Renal cortical epithelial cell (primary cell): ENCODE measurements around the gene C16orf78. TPM values are rescaled to one million over a fixed set of nuclear protein-coding genes. Genes with fewer than 3 reads are reported as not detected.

Source experiments
- DNase-seq: peaks from one replicate; pipeline ENCODE4 v3.0.0-alpha.2; 2011; ENCODE audit warnings: low read depth
- total RNA-seq: library from RNA; depleted of rRNA; stranded (reverse); fragments of >200 nt; gene quantifications from 2 replicates; pipeline ENCODE4 v1.2.3, GENCODE V29; 2014

C16orf78 gene
- total RNA-seq, 1 donor from 2014 or later = not detected

- no peak for DNase-seq
These were observed 58.1 kb downstream of the C16orf78 start for GRCh38 chr16:49431591-49432290.

- DNase-seq = no peak
These were observed 61.1 kb downstream of the C16orf78 start for GRCh38 chr16:49434733-49435132.

- DNase-seq = no peak
These were observed 62.6 kb downstream of the C16orf78 start for GRCh38 chr16:49436181-49436580.

GRCh38 chr16:49437344-49437743 is 63.7 kb downstream of the C16orf78 start:
- no peak for DNase-seq

GRCh38 chr16:49439050-49439449 is 65.4 kb downstream of the C16orf78 start:
- no peak for DNase-seq

- DNase-seq = no peak
These were observed 66.1 kb downstream of the C16orf78 start for GRCh38 chr16:49439676-49440075.

GRCh38 chr16:49440156-49441065 is 66.8 kb downstream of the C16orf78 start:
- DNase-seq = no peak

DNA sequence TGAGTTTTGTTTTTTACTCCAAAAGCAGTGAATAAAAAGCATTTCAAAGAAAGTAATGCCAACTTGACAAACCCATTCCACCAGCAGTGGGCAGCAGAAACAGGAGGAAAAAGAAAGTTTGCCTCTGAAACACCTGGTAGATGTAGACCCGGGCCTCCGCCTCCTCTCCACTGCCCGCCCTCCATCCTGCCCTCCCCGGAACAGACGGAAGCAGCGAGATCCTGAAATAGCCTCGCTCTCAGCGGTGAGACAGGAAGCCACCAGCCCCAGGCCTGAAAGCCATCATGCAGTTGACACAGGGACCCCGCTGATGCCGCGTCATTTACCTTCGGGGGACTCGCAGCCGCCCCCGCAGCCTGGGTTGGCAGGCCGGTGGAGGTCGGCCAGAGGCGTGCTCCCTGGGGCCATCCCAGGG is 67.8 kb downstream of the C16orf78 start:
- DNase-seq = no peak

GRCh38 chr16:49442805-49443204 is 69.2 kb downstream of the C16orf78 start:
- DNase-seq = no peak

DNA sequence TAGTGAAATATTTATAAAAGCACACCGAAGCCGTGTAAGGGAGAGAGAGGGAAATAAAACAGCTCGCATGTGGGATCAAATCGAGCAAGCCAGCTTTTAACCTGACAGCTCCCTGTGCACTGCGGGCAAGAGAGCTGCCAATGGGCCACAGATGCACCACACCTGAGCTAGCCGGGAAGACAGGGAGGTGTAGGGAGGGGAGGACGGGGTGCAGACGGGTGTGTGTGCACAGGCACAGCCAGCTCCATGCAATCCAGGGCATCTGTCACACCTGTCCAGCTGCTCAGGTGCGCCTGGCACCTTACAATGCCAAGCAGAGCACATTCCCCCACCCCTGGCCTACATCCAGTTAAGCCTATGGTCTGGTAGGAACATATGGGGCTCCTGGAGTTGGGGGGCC is 70.0 kb downstream of the C16orf78 start:
- DNase-seq = no peak

GRCh38 chr16:49446805-49447204 is 73.2 kb downstream of the C16orf78 start:
- no peak for DNase-seq

Other genes starting within 250 kb of the C16orf78 start
- not detected in 2 replicates for gene CBLN1, start 92.0 kb upstream of the C16orf78 start, total RNA-seq